CD4-positive, alpha-beta T cell (primary cell): ENCODE results near the gene FAM83E. TPM values are rescaled to one million over a fixed set of nuclear protein-coding genes. Genes with fewer than 3 reads are reported as not detected.

Source experiments
- ATAC-seq: fragments of 200-7000 bp; cut with Tn5 transposase; one replicate; pipeline ENCODE4 v1.10.0; 2022; ENCODE audit warnings: mild to moderate bottlenecking; ENCODE audit not compliant: poor library complexity
- CTCF ChIA-PET: fragments of 350-600 bp; sonication (Branson Sonifier 250); formaldehyde crosslinking; loops from one replicate; lab custom pipeline; 2021; ENCODE audit warnings: antibody characterized with exemption, inconsistent platforms; lab: Charles Lee
- POLR2A ChIA-PET: fragments of 350-600 bp; sonication (Branson Sonifier 250); formaldehyde crosslinking; loops from one replicate; lab custom pipeline; 2021; ENCODE audit warnings: antibody characterized with exemption, inconsistent platforms; lab: Charles Lee
- DNase-seq, 14 experiments: peaks; one replicate each; pipeline ENCODE4 v3.0.0-alpha.2; 2013 to 2020; ENCODE audit warnings: mixed read lengths in 2 of 14
- H3K27ac ChIP-seq, 2 donors: one replicate each; pipeline versions ENCODE4 v1.5.1 to v1.7.0; 2013; ENCODE audit warnings: low read length in 2 of 2, low read depth in 1 of 2, mild to moderate bottlenecking in 1 of 2
- H3K27me3 ChIP-seq, 2 experiments: 1 replicate in 1 of 2; 2 replicates in 1 of 2; pipeline versions ENCODE4 v1.6.1 to v1.7.0; 2013; ENCODE audit warnings: low read length in 2 of 2, control low read depth in 1 of 2, mild to moderate bottlenecking in 1 of 2, moderate library complexity in 1 of 2; ENCODE audit not compliant: insufficient read depth in 2 of 2, control insufficient read depth in 1 of 2
- H3K36me3 ChIP-seq: one replicate; pipeline ENCODE4 v1.6.1; 2013; ENCODE audit warnings: low read length, control low read depth; ENCODE audit not compliant: insufficient read depth
- H3K4me1 ChIP-seq: one replicate; pipeline ENCODE4 v1.6.1; 2013; ENCODE audit warnings: low read length, control low read depth; ENCODE audit not compliant: insufficient read depth
- H3K4me3 ChIP-seq: one replicate; pipeline ENCODE4 v1.5.1; 2013; ENCODE audit warnings: mild to moderate bottlenecking, low read length, moderate library complexity
- H3K9me3 ChIP-seq, 2 experiments: 1 replicate in 1 of 2; 2 replicates in 1 of 2; pipeline versions ENCODE4 v1.6.1 to v1.7.0; 2013; ENCODE audit warnings: low read length in 2 of 2, mild to moderate bottlenecking in 2 of 2, control low read depth in 1 of 2, moderate library complexity in 1 of 2; ENCODE audit not compliant: control insufficient read depth in 1 of 2, insufficient read depth in 1 of 2
- H3K27ac Mint-ChIP-seq: one replicate; pipeline ENCODE4 v1.8.0; 2020; ENCODE audit warnings: mixed read lengths
- H3K27me3 Mint-ChIP-seq: one replicate; pipeline ENCODE4 v1.8.0; 2021; ENCODE audit warnings: mixed read lengths
- H3K36me3 Mint-ChIP-seq: one replicate; pipeline ENCODE4 v1.8.0; 2021; ENCODE audit warnings: low read depth, mixed read lengths
- H3K4me1 Mint-ChIP-seq: one replicate; pipeline ENCODE4 v1.8.0; 2021; ENCODE audit warnings: low read depth, mixed read lengths
- H3K4me3 Mint-ChIP-seq: one replicate; pipeline ENCODE4 v1.8.0; 2020; ENCODE audit warnings: mild to moderate bottlenecking, mixed read lengths
- H3K9me3 Mint-ChIP-seq: one replicate; pipeline ENCODE4 v1.8.0; 2020; ENCODE audit warnings: mixed read lengths
- CTCF ChIP-seq: fragments of 200-600 bp; IDR thresholded peaks from one replicate; pipeline ENCODE4 v1.8.0; 2022; ENCODE audit warnings: antibody characterized with exemption, mild to moderate bottlenecking
- intact Hi-C, 2 experiments: fragments of 100-400 bp; cut with DNase I in 1 of 2; cut with micrococcal nuclease in 1 of 2; formaldehyde crosslinking; loops; one replicate each; pipeline versions ENCODE4 v1.15.1 to v1.9.0; 2023 to 2025; cut with DNase I, micrococcal nuclease
- total RNA-seq, 174 experiments: library from RNA in 2 of 174; stranded (reverse) in 2 of 174; gene quantifications; one replicate each; pipeline ENCODE4 v1.2.3 and lab custom pipeline; 2021 to 2026

FAM83E gene
- total RNA-seq, 2 experiments from 2014 or later: 1.6 to 2.6 TPM

- intact Hi-C loops: loop anchor here (1.0 to 10.0 kb wide), 7 partner anchors 7 to 1236 kb away; partner anchors contain the start of genes AKT1S1 (in 1 of the 2), C19orf73 (in 1 of the 2), CA11 (in 1 of the 2) and PPFIA3 (in 1 of the 2)
- peak in 2 of 14 experiments; percentile 49 to 76 for DNase-seq
- POLR2A ChIA-PET: interaction anchor here (3.6 kb wide), 2 partner anchors 15 to 21 kb away, joined by 38 to 39 read pairs; partner anchors contain the start of genes RPL18 and SPHK2
Measured at GRCh38 chr19:48638831-48639381, 24.0 kb upstream of the FAM83E start.

GRCh38 chr19:48637948-48638830, 23.3 kb upstream of the FAM83E start:
- Mint-ChIP-seq H3K27ac (peak overlapping the region; percentile 97), H3K4me3 (peak overlapping the region; percentile 94), H3K9me3 (no peaks in the 10 kb centered on the region), H3K36me3 (peaks cover 25% of the 10 kb centered on the region), H3K27me3 (no peaks in the 10 kb centered on the region), H3K4me1 (peaks cover 49% of the 10 kb centered on the region)
- H3K9me3 ChIP-seq: no peaks in the 10 kb centered on the region
- CTCF ChIA-PET: interaction anchor here (1.3 to 1.7 kb wide), 2 partner anchors 8 to 19 kb away, joined by 4 to 8 read pairs; partner anchors contain the start of genes CA11, RPL18 and SPHK2
- DNase-seq: peak; percentile 72 to 97 (median 80)
- H3K36me3 ChIP-seq: peaks cover 6% of the 10 kb centered on the region
- no peaks in the 10 kb centered on the region for H3K27me3 ChIP-seq
- intact Hi-C loops: loop anchor here (1.0 to 10.0 kb wide), 7 partner anchors 8 to 1237 kb away; partner anchors contain the start of genes RPL18 (in 2 of the 2), SPHK2 (in 2 of the 2), AKT1S1 (in 1 of the 2) and C19orf73 (in 1 of the 2)
- peak; percentile 41 for ATAC-seq
- H3K4me1 ChIP-seq: peaks cover 50% of the 10 kb centered on the region
- peak overlapping the region; percentile 86 to 94 for H3K27ac ChIP-seq
- TF ChIP-seq CTCF: peak; percentile 19
- POLR2A ChIA-PET: interaction anchor here (0.6 to 3.6 kb wide), 21 partner anchors 8 to 355 kb away, joined by 3 to 39 read pairs (median 5); partner anchors contain the start of genes CA11, GYS1, RPL18 and RUVBL2
- H3K4me3 ChIP-seq: peak overlapping the region; percentile 71

More at GRCh38 chr19:48638831-48639381, 24.0 kb upstream of the FAM83E start:
- Mint-ChIP-seq H3K27ac (peak overlapping the region; percentile 97), H3K4me3 (peak overlapping the region; percentile 94), H3K27me3 (no peaks in the 10 kb centered on the region), H3K4me1 (peaks cover 43% of the 10 kb centered on the region), H3K36me3 (peaks cover 22% of the 10 kb centered on the region), H3K9me3 (no peaks in the 10 kb centered on the region)
- H3K9me3 ChIP-seq: no peaks in the 10 kb centered on the region
- CTCF ChIA-PET: no interaction called here
- H3K27me3 ChIP-seq: no peaks in the 10 kb centered on the region
- H3K4me1 ChIP-seq: peaks cover 43% of the 10 kb centered on the region
- peak overlapping the region; percentile 86 to 94 for H3K27ac ChIP-seq
- peak overlapping the region; percentile 71 for H3K4me3 ChIP-seq
- ATAC-seq: no peak
- no peaks in the 10 kb centered on the region for H3K36me3 ChIP-seq
- TF ChIP-seq CTCF: no peak

GRCh38 chr19:48637449-48637947, 22.6 kb upstream of the FAM83E start:
- no peak for TF ChIP-seq CTCF
- peak overlapping the region; percentile 86 to 94 for H3K27ac ChIP-seq
- DNase-seq (peak; percentile 99 to 100 (median 100)), ATAC-seq (peak; percentile 69)
- no peaks in the 10 kb centered on the region for H3K9me3 ChIP-seq
- H3K4me3 ChIP-seq: peak overlapping the region; percentile 71
- H3K27ac Mint-ChIP-seq: peak overlapping the region; percentile 97
- peaks cover 32% of the 10 kb centered on the region for H3K36me3 Mint-ChIP-seq
- peaks cover 57% of the 10 kb centered on the region for H3K4me1 ChIP-seq
- peak overlapping the region; percentile 94 for H3K4me3 Mint-ChIP-seq
- H3K27me3 Mint-ChIP-seq: no peaks in the 10 kb centered on the region
- H3K27me3 ChIP-seq: no peaks in the 10 kb centered on the region
- H3K9me3 Mint-ChIP-seq: no peaks in the 10 kb centered on the region
- ChIA-PET POLR2A (interaction anchor here (0.6 to 3.6 kb wide), 24 partner anchors 8 to 1923 kb away, joined by 3 to 39 read pairs (median 4); partner anchors contain the start of genes CA11, GYS1, RPL18 and RUVBL2), CTCF (interaction anchor here (1.2 to 1.7 kb wide), 3 partner anchors 8 to 262 kb away, joined by 4 to 8 read pairs (median 4); partner anchors contain the start of genes CA11, RPL18 and SPHK2)
- intact Hi-C loops: loop anchor here (1.0 to 10.0 kb wide), 5 partner anchors 18 to 1237 kb away; partner anchors contain the start of genes AKT1S1 (in 1 of the 2), C19orf73 (in 1 of the 2), PPFIA3 (in 1 of the 2) and RPL18 (in 1 of the 2)
- peaks cover 13% of the 10 kb centered on the region for H3K36me3 ChIP-seq
- H3K4me1 Mint-ChIP-seq: peaks cover 50% of the 10 kb centered on the region
